Stimulated activated CD4-positive, alpha-beta T cell treated with anti-CD3 and anti-CD28 coated beads, TNF-alpha, amount 100 ng/mL, for 48 hours (primary cell): ENCODE data around the gene MAGI1.
"Not testable (repeated sequence)": the region's sequence is repeated elsewhere in the genome, so short reads cannot be mapped to it uniquely, and the experiment has no call there.

Source experiments
- DNase-seq, 3 donors: peaks; one replicate each; pipeline ENCODE4 v3.0.0-alpha.2; 2020; ENCODE audit warnings: low read depth in 3 of 3

MAGI1 gene

GRCh38 chr3:66038726-66039589 is at the start of gene MAGI1:
Gene MAGI1 (minus strand): TSS chr3:66038918. CDS start chr3:66038308, 610 bp downstream.
- peak in 1 of 3 donors; percentile 15 for DNase-seq

GRCh38 chr3:66083784-66084213 is 45.1 kb upstream of the MAGI1 start:
- no peak for DNase-seq

- no peak for DNase-seq
Measured at GRCh38 chr3:66083096-66083678, 44.5 kb upstream of the MAGI1 start.

- no peak for DNase-seq
Measured at GRCh38 chr3:66082679-66083078, 44.0 kb upstream of the MAGI1 start.

GRCh38 chr3:66080167-66080566 is 41.4 kb upstream of the MAGI1 start:
- no peak for DNase-seq

GRCh38 chr3:66077973-66078372 is 39.3 kb upstream of the MAGI1 start:
- no peak for DNase-seq

GRCh38 chr3:66076861-66077470 is 38.2 kb upstream of the MAGI1 start:
- no peak for DNase-seq

GRCh38 chr3:66075281-66075680 is 36.6 kb upstream of the MAGI1 start:
- no peak for DNase-seq

GRCh38 chr3:66073464-66074141 is 34.9 kb upstream of the MAGI1 start:
- no peak for DNase-seq

GRCh38 chr3:66068255-66068654 is 29.5 kb upstream of the MAGI1 start:
- no peak for DNase-seq

- no peak for DNase-seq
Measured at GRCh38 chr3:66066963-66067617, 28.4 kb upstream of the MAGI1 start.

- DNase-seq: no peak
Measured at GRCh38 chr3:66055289-66055688, 16.6 kb upstream of the MAGI1 start.

- no peak for DNase-seq
Measured at GRCh38 chr3:66053550-66054094, 14.9 kb upstream of the MAGI1 start.

- no peak for DNase-seq
Measured at GRCh38 chr3:66052721-66053549, 14.2 kb upstream of the MAGI1 start.

GRCh38 chr3:66050821-66051220 is 12.1 kb upstream of the MAGI1 start:
- no peak for DNase-seq

- no peak for DNase-seq
Measured at GRCh38 chr3:66048051-66048395, 9.3 kb upstream of the MAGI1 start.

- DNase-seq: no peak
Measured at GRCh38 chr3:66047311-66048050, 8.8 kb upstream of the MAGI1 start.

GRCh38 chr3:66046321-66046720 is 7.6 kb upstream of the MAGI1 start:
- not testable (repeated sequence) for DNase-seq

GRCh38 chr3:66041828-66042227 is 3.1 kb upstream of the MAGI1 start:
- DNase-seq: no peak

GRCh38 chr3:66041116-66041515 is 2.4 kb upstream of the MAGI1 start:
- DNase-seq: no peak
